Testis (tissue), 3 donors: ENCODE data around the gene ZNF516. TPM values are rescaled to one million over a fixed set of nuclear protein-coding genes. Genes with fewer than 3 reads are reported as not detected.

ENCODE experiments used
- DNase-seq: peaks from one replicate; pipeline ENCODE4 v3.0.0-alpha.2; 2019
- H3K27ac ChIP-seq, 2 donors: fragments of 200-600 bp; sonication (generic); one replicate each; pipeline ENCODE4 v1.5.1; 2019
- H3K27me3 ChIP-seq: fragments of 200-600 bp; sonication (generic); one replicate; pipeline ENCODE4 v1.5.1; 2019
- H3K36me3 ChIP-seq: fragments of 200-600 bp; sonication (generic); one replicate; pipeline ENCODE4 v1.5.1; 2017; ENCODE audit warnings: low read depth; ENCODE audit errors: missing control alignments
- H3K4me1 ChIP-seq: fragments of 200-600 bp; sonication (generic); one replicate; pipeline ENCODE4 v1.5.1; 2019
- H3K4me3 ChIP-seq, 2 donors: fragments of 200-600 bp; sonication (generic); one replicate each; pipeline ENCODE4 v1.5.1; 2017 to 2019
- H3K9me3 ChIP-seq: fragments of 200-600 bp; sonication (generic); one replicate; pipeline ENCODE4 v1.5.1; 2017
- POLR2A ChIP-seq: fragments of 450-650 bp; IDR thresholded peaks from one replicate; pipeline ENCODE4 v1.6.1; 2017; ENCODE audit warnings: antibody characterized with exemption, mild to moderate bottlenecking, moderate library complexity
- WGBS, 2 donors: methylation state at CpG; one replicate each; pipeline ENCODE4 v1.1.5; 2018; 5-methylcytosine and 5-hydroxymethylcytosine counted together
- intact Hi-C: fragments of 100-400 bp; cut with DNase I; formaldehyde crosslinking; loops from one replicate; pipeline ENCODE4 v1.15.1; 2023; ENCODE audit warnings: low total_unique reads
- polyA plus RNA-seq: library from polyadenylated mRNA; stranded (reverse); fragments of 350-450 nt; fragmentation: Illumina TruSeq; extraction: RNeasy Lipid Tissue Mini Kit (QIAGEN cat#74804); gene quantifications from one replicate; pipeline ENCODE4 v1.2.3, GENCODE V29; 2014; ENCODE audit warnings: low read depth, low replicate concordance; ENCODE audit not compliant: insufficient read depth
- total RNA-seq, 2 donors: library from RNA; depleted of rRNA; stranded (reverse); fragments of >200 nt; gene quantifications; one replicate each; pipeline ENCODE4 v1.2.3, GENCODE V29; 2016
- TF ChIP-seq, protein P1 (sequence below), 3 experiments: fragments of 450-650 bp in 2 of 3; fragments of 200-600 bp in 1 of 3; sonication (generic) in 1 of 3; IDR thresholded peaks; one replicate each; pipeline ENCODE4 v1.5.1; 2016 to 2019; ENCODE audit warnings: antibody characterized with exemption in 3 of 3, mild to moderate bottlenecking in 2 of 3, moderate library complexity in 1 of 3

Gene ZNF516
- total and polyA plus RNA-seq, 3 donors from 2014 or later = 79.0 to 212 (median 189) TPM

DNA sequence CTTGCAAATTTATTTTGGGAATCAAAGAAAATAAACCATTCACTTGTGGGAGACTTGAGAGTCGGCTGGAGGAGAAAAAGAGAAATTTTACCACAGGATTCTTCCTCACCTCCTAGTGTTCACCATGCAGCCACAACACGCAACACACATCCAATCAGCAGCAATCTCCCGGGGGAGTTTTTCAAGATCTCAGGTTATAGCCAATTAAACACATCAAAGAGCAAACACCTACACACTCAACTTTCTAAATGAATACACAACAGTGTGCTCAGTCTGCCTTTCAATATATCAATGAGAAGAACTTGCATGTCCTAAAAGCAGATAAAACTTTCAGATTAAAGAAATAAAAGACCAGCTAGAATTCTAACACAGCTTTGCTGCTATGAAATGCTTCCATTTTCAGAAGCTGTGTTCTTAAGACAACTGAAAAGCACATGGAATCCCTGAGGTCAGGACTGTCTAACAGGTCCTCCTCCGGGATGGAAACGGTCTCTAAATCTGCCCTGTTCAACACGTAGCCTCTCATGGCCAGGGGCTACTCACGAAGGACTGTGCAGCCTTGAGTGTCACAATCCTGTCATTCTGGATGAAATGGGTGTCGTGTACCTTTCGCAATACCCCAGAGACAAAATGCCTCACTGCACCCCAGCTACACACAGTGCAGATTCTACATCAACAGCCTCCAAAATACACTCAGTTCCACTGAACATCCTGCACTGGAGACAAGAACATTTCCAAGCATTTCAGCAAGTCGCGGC lies 84.2 kb downstream of the ZNF516 start:
- peaks cover 64% of the 10 kb centered on the region for H3K4me1 ChIP-seq
- H3K4me3 ChIP-seq = no peak overlapping the region
- H3K27me3 ChIP-seq = no peaks in the 10 kb centered on the region
- peak overlapping the region in 1 of 2 donors; percentile 31 for H3K27ac ChIP-seq
- no peak for DNase-seq
- TF ChIP-seq, protein P1, sequence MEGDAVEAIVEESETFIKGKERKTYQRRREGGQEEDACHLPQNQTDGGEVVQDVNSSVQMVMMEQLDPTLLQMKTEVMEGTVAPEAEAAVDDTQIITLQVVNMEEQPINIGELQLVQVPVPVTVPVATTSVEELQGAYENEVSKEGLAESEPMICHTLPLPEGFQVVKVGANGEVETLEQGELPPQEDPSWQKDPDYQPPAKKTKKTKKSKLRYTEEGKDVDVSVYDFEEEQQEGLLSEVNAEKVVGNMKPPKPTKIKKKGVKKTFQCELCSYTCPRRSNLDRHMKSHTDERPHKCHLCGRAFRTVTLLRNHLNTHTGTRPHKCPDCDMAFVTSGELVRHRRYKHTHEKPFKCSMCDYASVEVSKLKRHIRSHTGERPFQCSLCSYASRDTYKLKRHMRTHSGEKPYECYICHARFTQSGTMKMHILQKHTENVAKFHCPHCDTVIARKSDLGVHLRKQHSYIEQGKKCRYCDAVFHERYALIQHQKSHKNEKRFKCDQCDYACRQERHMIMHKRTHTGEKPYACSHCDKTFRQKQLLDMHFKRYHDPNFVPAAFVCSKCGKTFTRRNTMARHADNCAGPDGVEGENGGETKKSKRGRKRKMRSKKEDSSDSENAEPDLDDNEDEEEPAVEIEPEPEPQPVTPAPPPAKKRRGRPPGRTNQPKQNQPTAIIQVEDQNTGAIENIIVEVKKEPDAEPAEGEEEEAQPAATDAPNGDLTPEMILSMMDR (IDR thresholded peaks at IDR 0.05) = no peak
- TF ChIP-seq POLR2A = no peak
- H3K9me3 ChIP-seq = no peaks in the 10 kb centered on the region
- no peaks in the 10 kb centered on the region for H3K36me3 ChIP-seq
- 55 to 59% methylated on average over 11 of the region's 11 CpGs for WGBS, 2 donors
- intact Hi-C loops = no loop called here

- WGBS, 2 donors = 71 to 82% methylated on average over 5 of the region's 5 CpGs
- Histone ChIP-seq H3K27me3 (no peaks in the 10 kb centered on the region), H3K4me1 (peaks cover 58% of the 10 kb centered on the region), H3K4me3 (no peak overlapping the region), H3K27ac (peak overlapping the region in 1 of 2 donors; percentile 31), H3K9me3 (no peaks in the 10 kb centered on the region), H3K36me3 (no peaks in the 10 kb centered on the region)
- TF ChIP-seq, protein P1 (IDR thresholded peaks at IDR 0.05) = no peak
- no peak for TF ChIP-seq POLR2A
- intact Hi-C loops = no loop called here
- DNase-seq = no peak
Observed at GRCh38 chr18:76410033-76410432, 85.0 kb downstream of the ZNF516 start.

DNA sequence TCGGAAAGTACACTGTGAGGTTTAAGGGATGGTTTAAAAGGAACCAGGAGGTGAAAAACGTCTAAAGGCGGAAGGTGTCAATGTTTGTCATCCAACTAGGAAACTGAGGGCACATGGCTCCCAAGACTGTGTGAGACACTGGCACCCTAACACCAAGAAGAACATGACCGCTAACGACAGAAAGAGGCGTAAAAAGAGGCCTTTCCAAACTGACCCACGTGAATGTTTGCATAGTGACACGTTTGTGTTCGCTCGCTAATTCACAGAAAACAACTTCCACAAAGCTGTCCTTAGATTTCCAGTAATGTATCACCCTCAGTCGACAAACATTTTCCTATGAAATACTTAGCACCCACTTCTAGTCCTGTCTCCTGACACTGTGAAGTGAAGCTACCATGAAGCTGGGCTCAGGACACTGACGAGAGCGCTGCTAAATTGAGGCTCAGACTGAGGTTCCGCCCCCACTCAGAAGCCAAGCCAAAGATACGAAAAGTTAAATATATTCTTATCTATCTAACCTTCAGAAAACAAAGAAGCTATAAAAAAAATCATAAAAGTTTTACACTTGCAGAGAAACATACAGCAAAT lies 86.5 kb downstream of the ZNF516 start:
- Histone ChIP-seq H3K9me3 (no peaks in the 10 kb centered on the region), H3K27me3 (no peaks in the 10 kb centered on the region), H3K27ac (peak overlapping the region in 1 of 2 donors; percentile 36), H3K36me3 (no peaks in the 10 kb centered on the region), H3K4me3 (no peak overlapping the region), H3K4me1 (peaks cover 48% of the 10 kb centered on the region)
- WGBS, 2 donors = 78 to 82% methylated on average over 15 of the region's 15 CpGs
- intact Hi-C loops = loop anchor here (10.0 kb wide), 1 partner anchor 296 kb away; no protein-coding TSS in a partner anchor
- TF ChIP-seq, protein P1 (IDR thresholded peaks at IDR 0.05) = no peak
- TF ChIP-seq POLR2A = no peak
- DNase-seq = no peak

- WGBS, 2 donors = 78 to 80% methylated on average over 9 to 11 of the region's 11 CpGs
- DNase-seq = no peak
- Histone ChIP-seq H3K36me3 (no peaks in the 10 kb centered on the region), H3K4me1 (peaks cover 41% of the 10 kb centered on the region), H3K27ac (no peak overlapping the region), H3K4me3 (no peak overlapping the region), H3K27me3 (no peaks in the 10 kb centered on the region), H3K9me3 (no peaks in the 10 kb centered on the region)
- no peak for TF ChIP-seq POLR2A
- TF ChIP-seq, protein P1 (IDR thresholded peaks at IDR 0.05) = no peak
- intact Hi-C loops = loop anchor here (10.0 kb wide), 1 partner anchor 297 kb away; no protein-coding TSS in a partner anchor
Observed at GRCh38 chr18:76407681-76408080, 87.4 kb downstream of the ZNF516 start.
